SK-N-MC (cell line): ENCODE measurements around the gene ATG9B.
A peak's percentile ranks its signal among the peaks of the same experiment; 100 is the strongest.

Experiments used
- DNase-seq: peaks from one replicate; pipeline ENCODE4 v3.0.0-alpha.2; 2011; ENCODE audit warnings: low read depth, low spot score
- H3K27ac ChIP-seq: fragments of 200-600 bp; sonication (generic); 2 replicates; pipeline ENCODE4 v1.5.1; 2016; ENCODE audit warnings: mixed run types
- H3K36me3 ChIP-seq: fragments of 200-600 bp; sonication (generic); 2 replicates; pipeline ENCODE4 v1.6.1; 2017; ENCODE audit warnings: antibody characterized with exemption, low read length, mixed read lengths; ENCODE audit not compliant: insufficient read depth
- H3K4me3 ChIP-seq: fragments of 200-600 bp; sonication (generic); 2 replicates; pipeline ENCODE4 v1.5.1; 2016
- H3K9ac ChIP-seq: fragments of 200-600 bp; sonication (generic); 2 replicates; pipeline ENCODE4 v1.8.0; 2017; ENCODE audit warnings: mixed run types, mixed read lengths; ENCODE audit not compliant: insufficient read length
- H3K9me3 ChIP-seq: fragments of 200-600 bp; sonication (generic); 2 replicates; pipeline ENCODE4 v1.6.1; 2017; ENCODE audit warnings: low read depth, mild to moderate bottlenecking, antibody characterized with exemption, low read length, moderate library complexity, mixed read lengths
- EZH2 ChIP-seq: fragments of 200-600 bp; sonication (generic); IDR thresholded peaks from one replicate; pipeline ENCODE4 v1.6.1; 2017; ENCODE audit warnings: antibody characterized with exemption
- FOXP2 ChIP-seq: optimal IDR thresholded peaks from 2 replicates; pipeline ENCODE3; 2011; ENCODE audit warnings: mild to moderate bottlenecking, moderate library complexity; ENCODE audit not compliant: insufficient read depth; ENCODE audit errors: extremely low read length, control extremely low read depth
- POLR2AphosphoS5 ChIP-seq: IDR thresholded peaks from 2 replicates; pipeline ENCODE4 v1.6.1; 2012; ENCODE audit warnings: mild to moderate bottlenecking, low read depth, low read length, borderline replicate concordance

Gene ATG9B

DNA sequence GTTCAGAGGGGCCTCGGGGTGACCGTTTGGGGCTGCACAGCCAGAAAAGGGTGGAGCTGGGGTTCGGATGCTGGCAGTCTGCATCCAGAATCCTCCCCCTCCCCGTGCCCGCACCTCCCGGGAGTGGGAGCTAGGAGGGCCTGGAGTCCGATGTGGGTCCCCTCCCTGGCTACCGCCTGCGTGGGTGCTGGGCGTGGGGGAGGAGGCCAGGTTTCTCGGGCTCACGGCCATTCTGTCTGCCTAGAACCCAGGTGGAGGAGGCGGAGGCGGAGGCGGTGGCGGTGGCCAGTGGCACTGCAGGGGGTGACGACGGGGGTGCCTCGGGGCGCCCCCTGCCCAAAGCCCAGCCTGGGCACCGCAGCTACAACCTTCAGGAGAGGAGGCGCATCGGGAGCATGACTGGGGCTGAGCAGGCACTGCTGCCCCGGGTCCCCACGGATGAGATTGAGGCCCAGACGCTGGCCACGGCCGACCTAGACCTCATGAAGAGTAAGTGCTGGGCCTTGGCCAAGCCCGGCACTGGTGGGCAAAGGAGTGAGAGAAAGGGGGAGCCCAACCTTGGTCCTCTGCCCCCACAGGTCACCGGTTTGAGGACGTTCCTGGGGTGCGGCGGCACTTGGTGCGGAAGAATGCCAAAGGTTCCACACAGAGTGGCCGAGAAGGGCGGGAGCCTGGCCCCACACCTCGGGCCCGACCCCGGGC lies 42.1 kb upstream of the ATG9B start:
- H3K9ac ChIP-seq, result no peak overlapping the region
- DNase-seq, result no peak
- H3K27ac ChIP-seq, result no peak overlapping the region
- TF ChIP-seq POLR2AphosphoS5, result no peak
- TF ChIP-seq FOXP2, result no peak
- TF ChIP-seq EZH2, result no peak
- H3K36me3 ChIP-seq, result peaks cover 56% of the 10 kb centered on the region; the same call in 1 of the 2 replicates
- no peaks in the 10 kb centered on the region for H3K9me3 ChIP-seq
- no peak overlapping the region for H3K4me3 ChIP-seq

DNA sequence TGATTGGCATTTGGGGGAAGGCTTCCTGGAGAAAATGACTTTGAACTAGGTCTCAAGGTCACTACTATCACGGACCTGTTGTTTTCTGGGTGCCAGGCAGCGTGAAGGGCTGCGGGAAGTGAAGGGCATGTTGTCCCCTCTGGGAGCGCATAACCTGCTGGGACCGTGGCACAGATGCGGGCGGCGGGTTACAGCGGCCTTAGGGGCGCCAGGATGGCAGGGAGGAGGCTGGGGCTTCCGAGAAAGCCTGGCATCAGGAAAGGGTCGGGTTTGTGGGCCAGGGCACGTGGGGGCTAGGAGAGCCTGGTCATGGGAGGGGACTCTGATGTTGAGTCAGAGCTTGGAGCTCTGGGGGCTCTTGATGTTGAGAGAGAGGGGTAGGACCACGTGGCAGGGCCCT lies 41.2 kb upstream of the ATG9B start:
- H3K9me3 ChIP-seq, result no peaks in the 10 kb centered on the region
- H3K36me3 ChIP-seq, result peaks cover 47% of the 10 kb centered on the region; the same call in 1 of the 2 replicates
- TF ChIP-seq POLR2AphosphoS5 (no peak), EZH2 (no peak), FOXP2 (no peak)
- no peak overlapping the region for H3K4me3 ChIP-seq
- DNase-seq, result no peak
- no peak overlapping the region for H3K27ac ChIP-seq
- H3K9ac ChIP-seq, result no peak overlapping the region

DNA sequence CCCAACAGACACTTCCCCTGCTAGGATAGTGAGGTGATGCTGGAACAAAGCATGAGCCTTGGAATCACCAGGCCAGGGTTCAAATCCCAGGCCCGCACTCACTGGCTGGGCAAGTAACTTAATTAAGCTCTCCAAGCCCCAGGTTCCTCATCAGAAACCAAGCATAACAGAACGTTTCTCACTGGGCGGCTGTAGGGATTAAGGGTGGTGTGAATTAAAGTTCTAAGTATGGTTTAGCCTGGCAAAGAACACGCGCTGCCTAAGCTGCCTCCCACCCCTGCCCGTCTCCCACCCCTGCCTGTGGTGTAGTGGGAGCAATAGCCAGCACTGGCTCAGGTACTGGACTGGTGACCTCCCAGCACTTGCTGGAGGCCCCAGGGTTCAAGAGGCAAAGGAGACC lies 40.7 kb upstream of the ATG9B start:
- DNase-seq, result no peak
- Histone ChIP-seq H3K36me3 (peaks cover 42% of the 10 kb centered on the region; the same call in 1 of the 2 replicates), H3K9ac (no peak overlapping the region), H3K4me3 (no peak overlapping the region), H3K27ac (no peak overlapping the region), H3K9me3 (no peaks in the 10 kb centered on the region)
- TF ChIP-seq FOXP2 (no peak), EZH2 (no peak)

DNA sequence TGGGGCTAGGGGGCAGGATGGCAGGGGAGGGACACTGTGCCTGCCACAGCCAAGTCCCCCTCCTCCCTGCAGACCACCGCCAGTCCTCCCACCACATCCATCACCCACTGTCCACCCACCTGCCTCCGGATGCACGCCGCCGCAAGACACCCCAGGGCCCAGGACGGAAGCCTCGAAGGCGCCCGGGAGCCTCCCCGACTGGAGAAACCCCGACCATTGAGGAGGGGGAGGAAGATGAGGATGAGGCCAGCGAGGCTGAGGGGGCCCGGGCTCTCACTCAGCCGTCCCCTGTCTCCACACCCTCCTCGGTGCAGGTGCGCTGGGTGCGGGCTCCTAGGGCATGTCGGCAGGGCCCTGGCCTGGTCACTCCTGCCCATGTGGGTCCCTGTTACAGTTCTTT lies 40.2 kb upstream of the ATG9B start:
- no peaks in the 10 kb centered on the region for H3K9me3 ChIP-seq
- TF ChIP-seq POLR2AphosphoS5 (no peak), FOXP2 (no peak), EZH2 (no peak)
- H3K9ac ChIP-seq, result no peak overlapping the region
- H3K4me3 ChIP-seq, result no peak overlapping the region
- no peak for DNase-seq
- H3K27ac ChIP-seq, result no peak overlapping the region
- H3K36me3 ChIP-seq, result peaks cover 37% of the 10 kb centered on the region; the same call in 1 of the 2 replicates

DNA sequence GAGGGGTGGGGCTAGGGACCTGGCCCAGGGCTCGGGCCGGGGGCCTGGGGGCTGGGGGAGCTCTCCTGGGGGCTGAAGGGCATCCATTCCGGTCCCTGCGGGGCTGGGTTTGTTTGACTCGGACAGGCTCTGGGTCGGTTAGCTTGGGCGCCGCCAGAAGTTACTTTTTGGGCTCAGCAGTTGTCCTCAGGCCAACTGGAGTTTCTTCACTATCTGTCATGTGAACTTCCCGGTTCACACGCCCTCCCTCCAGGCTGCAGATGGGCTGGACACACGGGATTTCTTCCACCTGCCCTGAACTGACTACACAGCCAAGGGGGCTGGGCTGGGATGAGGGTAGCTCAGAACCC lies 38.9 kb upstream of the ATG9B start:
- Histone ChIP-seq H3K9ac (no peak overlapping the region), H3K27ac (no peak overlapping the region), H3K4me3 (no peak overlapping the region), H3K36me3 (peaks cover 29% of the 10 kb centered on the region; the same call in 1 of the 2 replicates), H3K9me3 (no peaks in the 10 kb centered on the region)
- TF ChIP-seq POLR2AphosphoS5 (no peak), EZH2 (no peak), FOXP2 (no peak)
- DNase-seq, result no peak

DNA sequence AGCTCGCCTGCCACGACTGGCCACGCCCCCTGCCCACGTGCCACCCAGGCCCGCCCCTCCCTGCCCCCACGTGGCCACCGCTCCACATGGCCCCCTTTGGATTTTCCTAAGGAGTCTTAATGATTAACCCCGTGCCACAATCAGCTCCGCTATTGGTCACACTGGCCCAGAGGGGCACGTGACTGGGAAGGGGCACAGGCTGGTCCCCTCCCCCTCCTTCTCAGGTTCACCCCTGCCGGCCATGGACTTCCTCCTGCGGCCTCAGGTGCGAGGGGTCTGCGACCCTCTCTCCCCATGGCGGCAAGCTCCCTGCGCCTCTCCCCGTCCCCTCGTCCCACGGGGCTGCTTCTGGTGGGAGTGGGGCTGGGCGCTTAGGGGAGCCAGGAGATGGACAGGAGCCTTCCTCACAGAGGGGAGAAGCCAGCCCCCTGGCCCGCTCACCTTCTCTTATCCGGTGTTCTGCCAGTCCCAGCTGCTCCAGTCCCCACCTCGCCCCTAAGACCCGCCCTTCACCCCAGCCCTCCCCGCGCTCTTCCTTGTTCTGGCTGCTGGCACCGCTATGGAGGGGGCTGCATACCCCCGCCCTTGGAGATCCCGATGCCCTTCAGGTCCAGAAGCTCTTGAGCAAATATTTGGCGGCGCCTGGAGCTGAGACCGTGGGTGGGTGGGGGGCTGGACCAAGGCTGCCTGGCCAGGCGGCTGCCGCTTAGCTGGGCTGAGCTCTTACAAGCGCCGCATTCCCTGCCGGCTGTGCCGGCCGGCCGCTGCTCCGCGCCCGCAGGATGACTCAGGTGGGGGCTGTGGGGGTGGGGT lies 38.3 kb upstream of the ATG9B start:
- no peak for DNase-seq
- TF ChIP-seq EZH2, result no peak
- TF ChIP-seq POLR2AphosphoS5, result 0 out of 2 replicates have a peak, but pooled peaks have one; percentile 37
- no peak for TF ChIP-seq FOXP2
- no peak overlapping the region for H3K4me3 ChIP-seq
- no peak overlapping the region for H3K9ac ChIP-seq
- no peak overlapping the region for H3K27ac ChIP-seq
- no peaks in the 10 kb centered on the region for H3K9me3 ChIP-seq
- H3K36me3 ChIP-seq, result peaks cover 23% of the 10 kb centered on the region; the same call in 1 of the 2 replicates

DNA sequence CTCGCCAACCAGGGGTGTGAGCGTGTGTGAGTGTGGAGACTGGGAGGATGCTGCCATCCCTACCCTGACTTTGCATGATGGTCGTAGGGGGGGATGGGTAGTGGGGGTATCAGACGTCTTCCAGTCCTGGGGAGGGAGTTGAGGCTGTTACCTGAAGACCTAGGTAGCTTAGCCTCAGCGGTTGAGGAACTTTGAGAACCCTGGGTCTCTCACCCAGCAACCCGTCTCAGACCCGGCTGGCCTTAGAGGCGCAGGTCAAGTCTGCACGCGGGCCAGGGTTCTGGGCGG lies 37.8 kb upstream of the ATG9B start:
- no peak for DNase-seq
- Histone ChIP-seq H3K4me3 (no peak overlapping the region), H3K9ac (no peak overlapping the region), H3K27ac (no peak overlapping the region), H3K9me3 (no peaks in the 10 kb centered on the region), H3K36me3 (peaks cover 18% of the 10 kb centered on the region; the same call in 1 of the 2 replicates)
- TF ChIP-seq POLR2AphosphoS5 (peak; percentile 50; the same call in 1 of the 2 replicates), EZH2 (no peak), FOXP2 (no peak)

DNA sequence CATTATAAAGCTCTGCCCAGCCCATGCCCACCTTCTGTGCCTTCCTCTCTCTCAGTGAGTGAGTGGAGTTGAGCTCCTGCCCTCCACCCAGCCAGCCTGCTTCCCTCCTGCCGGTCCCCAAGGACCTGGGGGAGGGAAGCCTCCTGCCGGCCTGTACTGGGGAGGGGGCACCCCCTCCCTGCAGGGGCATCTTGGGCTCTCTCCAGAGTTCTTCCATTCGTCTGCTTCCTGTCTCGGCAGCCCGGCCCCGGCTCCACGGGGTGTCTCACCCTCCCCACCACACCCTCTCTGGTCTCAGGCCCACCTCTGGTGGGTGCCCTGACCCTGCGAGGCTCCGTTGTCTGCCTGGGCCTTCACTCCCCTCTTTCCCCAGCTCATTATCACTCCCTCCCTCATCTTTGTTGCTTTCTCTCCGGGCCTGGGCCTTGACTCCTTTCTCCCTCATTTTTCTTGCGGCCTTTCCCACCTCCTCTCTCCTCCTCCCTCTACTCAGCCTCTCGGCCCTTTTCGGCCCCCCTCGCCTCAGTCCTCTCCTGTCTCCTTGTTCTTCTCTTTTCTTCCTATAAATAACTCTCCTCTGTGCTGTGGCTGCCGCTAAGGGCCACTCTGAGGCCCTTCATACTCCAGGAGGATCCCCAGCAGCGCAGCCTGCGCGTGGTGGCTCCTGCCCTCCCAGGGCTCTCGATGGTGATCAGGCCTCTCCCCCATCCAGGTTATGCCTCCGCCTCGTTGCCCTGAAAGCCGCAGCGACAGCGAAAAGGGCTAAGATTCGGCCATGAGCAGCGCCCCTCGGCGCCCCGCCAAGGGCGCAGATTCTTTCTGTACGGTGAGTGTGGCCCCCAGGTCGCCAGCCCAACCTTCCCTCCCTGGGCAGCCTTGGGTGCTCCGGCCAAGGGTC lies 37.2 kb upstream of the ATG9B start:
- no peak for DNase-seq
- Histone ChIP-seq H3K9ac (no peak overlapping the region), H3K9me3 (no peaks in the 10 kb centered on the region), H3K4me3 (peak overlapping the region; percentile 94), H3K27ac (peak overlapping the region; percentile 74), H3K36me3 (peaks cover 18% of the 10 kb centered on the region; the same call in 1 of the 2 replicates)
- TF ChIP-seq POLR2AphosphoS5, result peak; percentile 62; the same call in 1 of the 2 replicates
- TF ChIP-seq EZH2, result no peak
